Measurements from ENCODE around the gene IMPG2. TPM values are rescaled to one million over a fixed set of nuclear protein-coding genes. Genes with fewer than 3 reads are reported as not detected.

IMPG2 gene
- total RNA-seq, 1 experiment from 2014 or later: 0.18 TPM

- H3K27me3 ChIP-seq (ENCODE audit: low read length): no peaks in the 10 kb centered on the region
- H3K27ac ChIP-seq (ENCODE audit: low read length): no peak overlapping the region
- H3K4me2 ChIP-seq (ENCODE audit: low read length): no peak overlapping the region
- H3K4me3 ChIP-seq (ENCODE audit: low read length): no peak overlapping the region
- no peak overlapping the region for H2AFZ ChIP-seq (ENCODE audit: low read length)
- 0 out of 2 replicates have a peak, but pooled peaks cover 3% of the 10 kb centered on the region for H3K9me2 ChIP-seq (replicated peaks; ENCODE audit: low read length)
- DNase-seq: no peak
- no peaks in the 10 kb centered on the region for H3K79me2 ChIP-seq (ENCODE audit: low read length)
- ChIA-PET POLR2A (ENCODE audit: unreplicated experiment) (no interaction called here), CTCF (no interaction called here)
- H4K20me1 ChIP-seq (ENCODE audit: low read length): no peaks in the 10 kb centered on the region
- H3F3A ChIP-seq (ENCODE audit: low read length, unreplicated experiment): no peaks in the 10 kb centered on the region
- no peak overlapping the region for H3K9ac ChIP-seq (ENCODE audit: low read length)
- no peaks in the 10 kb centered on the region for H3K36me3 ChIP-seq (ENCODE audit: low read depth, low read length)
- ATAC-seq: no peak
- H3K4me1 ChIP-seq (ENCODE audit: insufficient read depth, low read length): peaks cover 12% of the 10 kb centered on the region
- intact Hi-C loops (cut with micrococcal nuclease): no loop called here
- TF ChIP-seq EZH2phosphoT487 (IDR thresholded peaks at IDR 0.05; ENCODE audit: borderline replicate concordance, low read length): no peak
- H3K9me3 ChIP-seq (ENCODE audit: low read length): no peaks in the 10 kb centered on the region
- no TSS peak for BruUV-seq (replicated peaks)
Measured at GRCh38 chr3:101253396-101253795, 67.0 kb downstream of the IMPG2 start.

GRCh38 chr3:101252945-101253344 lies 67.4 kb downstream of the IMPG2 start:
- Histone ChIP-seq H3K4me1 (ENCODE audit: insufficient read depth, low read length) (peaks cover 12% of the 10 kb centered on the region), H3K4me2 (ENCODE audit: low read length) (no peak overlapping the region), H3K27me3 (ENCODE audit: low read length) (no peaks in the 10 kb centered on the region), H3K9ac (ENCODE audit: low read length) (no peak overlapping the region), H3K79me2 (ENCODE audit: low read length) (no peaks in the 10 kb centered on the region), H3K27ac (ENCODE audit: low read length) (peak overlapping the region; percentile 3; the same call in 1 of the 2 replicates), H3K9me2 (replicated peaks; ENCODE audit: low read length) (0 out of 2 replicates have a peak, but pooled peaks cover 3% of the 10 kb centered on the region), H3K4me3 (ENCODE audit: low read length) (no peak overlapping the region), H4K20me1 (ENCODE audit: low read length) (no peaks in the 10 kb centered on the region), H3K9me3 (ENCODE audit: low read length) (no peaks in the 10 kb centered on the region), H2AFZ (ENCODE audit: low read length) (no peak overlapping the region), H3F3A (ENCODE audit: low read length, unreplicated experiment) (no peaks in the 10 kb centered on the region), H3K36me3 (ENCODE audit: low read depth, low read length) (no peaks in the 10 kb centered on the region)
- ChIA-PET CTCF (no interaction called here), POLR2A (ENCODE audit: unreplicated experiment) (no interaction called here)
- TF ChIP-seq EZH2phosphoT487 (IDR thresholded peaks at IDR 0.05; ENCODE audit: borderline replicate concordance, low read length) (no peak), EZH2 (IDR thresholded peaks at IDR 0.05; ENCODE audit: low read length, unreplicated experiment) (no peak), CTCF (conservative IDR thresholded peaks at IDR 0.05; ENCODE audit: low read depth, low read length) (no peak)
- intact Hi-C loops (cut with micrococcal nuclease): no loop called here
- DNase-seq (no peak), ATAC-seq (peak; percentile 31; the same call in 1 of the 2 replicates)
- BruUV-seq (replicated peaks): no TSS peak

GRCh38 chr3:101252307-101252706 lies 68.1 kb downstream of the IMPG2 start:
- Histone ChIP-seq H3K9ac (ENCODE audit: low read length) (no peak overlapping the region), H3K4me3 (ENCODE audit: low read length) (no peak overlapping the region), H3K36me3 (ENCODE audit: low read depth, low read length) (no peaks in the 10 kb centered on the region), H3K27ac (ENCODE audit: low read length) (peak overlapping the region; percentile 3; the same call in 1 of the 2 replicates), H3K79me2 (ENCODE audit: low read length) (no peaks in the 10 kb centered on the region), H3K9me2 (replicated peaks; ENCODE audit: low read length) (0 out of 2 replicates have a peak, but pooled peaks cover 3% of the 10 kb centered on the region), H3K4me2 (ENCODE audit: low read length) (0 out of 2 replicates have a peak overlapping the region, but pooled peaks have one; percentile 7), H2AFZ (ENCODE audit: low read length) (no peak overlapping the region), H3F3A (ENCODE audit: low read length, unreplicated experiment) (no peaks in the 10 kb centered on the region), H4K20me1 (ENCODE audit: low read length) (no peaks in the 10 kb centered on the region), H3K9me3 (ENCODE audit: low read length) (no peaks in the 10 kb centered on the region), H3K4me1 (ENCODE audit: insufficient read depth, low read length) (peaks cover 12% of the 10 kb centered on the region), H3K27me3 (ENCODE audit: low read length) (no peaks in the 10 kb centered on the region)
- POLR2A ChIA-PET (ENCODE audit: unreplicated experiment): no interaction called here
- CTCF ChIA-PET: no interaction called here
- ATAC-seq: peak; percentile 93
- peak; percentile 48 for DNase-seq
- intact Hi-C loops (cut with micrococcal nuclease): no loop called here
- BruUV-seq (replicated peaks): no TSS peak
- TF ChIP-seq EZH2 (IDR thresholded peaks at IDR 0.05; ENCODE audit: low read length, unreplicated experiment) (no peak), EZH2phosphoT487 (IDR thresholded peaks at IDR 0.05; ENCODE audit: borderline replicate concordance, low read length) (no peak), CTCF (conservative IDR thresholded peaks at IDR 0.05; ENCODE audit: low read depth, low read length) (no peak)
